Esophagus muscularis mucosa (tissue), 3 donors: ENCODE results near the gene CYB5R3.
A peak's percentile ranks its signal among the peaks of the same experiment; 100 is the strongest.

ENCODE experiments used
- POLR2AphosphoS5 ChIP-seq, 2 donors: sonication (generic); formaldehyde crosslinking; IDR thresholded peaks; one replicate each; pipeline ENCODE4 v1.6.1; 2017; ENCODE audit warnings: antibody characterized with exemption in 2 of 2
- TF ChIP-seq, protein P1 (sequence below), 3 experiments: fragments of 200-600 bp in 2 of 3; fragments of 450-650 bp in 1 of 3; sonication (generic) in 2 of 3; IDR thresholded peaks; one replicate each; pipeline ENCODE4 v1.5.1; 2017 to 2019; ENCODE audit warnings: antibody characterized with exemption in 3 of 3, mild to moderate bottlenecking in 2 of 3, moderate library complexity in 1 of 3

DNA sequence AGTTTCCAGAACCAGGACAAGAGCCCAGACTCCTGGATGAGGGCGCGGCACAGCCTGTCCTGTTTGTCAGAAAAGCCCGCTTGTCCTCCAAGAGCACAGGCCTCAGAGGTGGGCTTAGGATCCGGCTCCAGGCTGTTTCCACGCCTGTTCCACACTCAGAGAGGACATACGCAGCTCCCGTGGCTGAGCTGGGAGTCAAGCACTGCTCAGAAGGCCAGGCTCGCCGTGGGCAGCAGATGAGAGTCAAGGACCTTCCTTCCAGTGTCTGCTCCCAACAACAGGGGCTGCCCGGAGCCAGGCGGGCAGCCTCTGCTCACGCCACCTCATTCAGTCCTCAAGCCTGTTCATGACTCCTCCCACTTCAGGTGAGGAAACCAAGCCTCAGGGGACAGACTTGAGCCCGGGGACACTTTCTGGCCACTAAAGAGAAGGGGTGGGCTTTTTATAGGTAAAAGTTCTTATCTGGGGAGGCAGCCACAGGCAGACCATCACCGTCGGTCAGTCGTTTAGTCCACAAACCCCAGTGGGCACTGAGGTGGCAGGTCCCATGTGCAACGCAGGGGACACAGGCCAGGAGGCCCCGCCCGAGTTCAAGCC lies 3.8 kb downstream of the CYB5R3 start:
- TF ChIP-seq, protein P1, sequence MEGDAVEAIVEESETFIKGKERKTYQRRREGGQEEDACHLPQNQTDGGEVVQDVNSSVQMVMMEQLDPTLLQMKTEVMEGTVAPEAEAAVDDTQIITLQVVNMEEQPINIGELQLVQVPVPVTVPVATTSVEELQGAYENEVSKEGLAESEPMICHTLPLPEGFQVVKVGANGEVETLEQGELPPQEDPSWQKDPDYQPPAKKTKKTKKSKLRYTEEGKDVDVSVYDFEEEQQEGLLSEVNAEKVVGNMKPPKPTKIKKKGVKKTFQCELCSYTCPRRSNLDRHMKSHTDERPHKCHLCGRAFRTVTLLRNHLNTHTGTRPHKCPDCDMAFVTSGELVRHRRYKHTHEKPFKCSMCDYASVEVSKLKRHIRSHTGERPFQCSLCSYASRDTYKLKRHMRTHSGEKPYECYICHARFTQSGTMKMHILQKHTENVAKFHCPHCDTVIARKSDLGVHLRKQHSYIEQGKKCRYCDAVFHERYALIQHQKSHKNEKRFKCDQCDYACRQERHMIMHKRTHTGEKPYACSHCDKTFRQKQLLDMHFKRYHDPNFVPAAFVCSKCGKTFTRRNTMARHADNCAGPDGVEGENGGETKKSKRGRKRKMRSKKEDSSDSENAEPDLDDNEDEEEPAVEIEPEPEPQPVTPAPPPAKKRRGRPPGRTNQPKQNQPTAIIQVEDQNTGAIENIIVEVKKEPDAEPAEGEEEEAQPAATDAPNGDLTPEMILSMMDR (IDR thresholded peaks at IDR 0.05): no peak
- peak; percentile 47 to 56 for TF ChIP-seq POLR2AphosphoS5 (IDR thresholded peaks at IDR 0.05)
